ENCODE measurements around the gene UBA1. TPM values are rescaled to one million over a fixed set of nuclear protein-coding genes. Genes with fewer than 3 reads are reported as not detected.

Gene UBA1
- total and polyA plus RNA-seq, 2 of the 13 experiments (the other 11 are each of a cell fraction or from before 2014, with no cell fraction given) = 93.3 to 129 TPM

GRCh38 chrX:47162927-47163583, 30.6 kb upstream of the UBA1 start:
- no peaks in the 10 kb centered on the region for H4K20me1 ChIP-seq (ENCODE audit: insufficient read depth, low read length)
- DNase-seq (ENCODE audit: low spot score) = no peak
- peaks cover 41% of the 10 kb centered on the region for H3K79me2 ChIP-seq (ENCODE audit: insufficient read depth, low read length)
- no peak overlapping the region for H3K9ac ChIP-seq (ENCODE audit: insufficient read depth, low read depth, low read length)
- no peak overlapping the region for H3K4me2 ChIP-seq (ENCODE audit: low read depth, low read length)
- no peaks in the 10 kb centered on the region for H3K36me3 ChIP-seq (replicated peaks in 1 of 2; ENCODE audit: control insufficient read depth in 1 of 2, insufficient read depth in 2 of 2, low read length in 2 of 2)
- 95% methylated on average over 5 of the region's 5 CpGs for WGBS (ENCODE audit: low lambda C conversion rate)
- H3K9me3 ChIP-seq (ENCODE audit: low read length) = no peaks in the 10 kb centered on the region
- no peaks in the 10 kb centered on the region for H3K27me3 ChIP-seq (ENCODE audit: control insufficient read depth in 1 of 2, insufficient read depth in 2 of 2, low read length in 2 of 2)
- in situ Hi-C loops (cut with HindIII; ENCODE audit: extremely low pct_ligation_motif_present, low pct_unique_long_range_greater_than_20kb) = no loop called here
- H3K4me1 ChIP-seq (ENCODE audit: insufficient read depth, low read length) = peaks cover 36% of the 10 kb centered on the region
- CTCF ChIA-PET (ENCODE audit: low intra/inter-chr PET ratio, low total read pairs) = no interaction called here
- no peak overlapping the region for H3K4me3 ChIP-seq (replicated peaks in 1 of 3; ENCODE audit: insufficient read depth in 1 of 3, low read depth in 2 of 3, low read length in 3 of 3)
- intact Hi-C loops (cut with micrococcal nuclease; ENCODE audit: unreplicated experiment) = no loop called here
- no peak overlapping the region for H2AFZ ChIP-seq (ENCODE audit: low read length)
- POLR2A ChIA-PET = no interaction called here
- no peak for TF ChIP-seq ZNF607 (CRISPR knock-in tag; IDR thresholded peaks at IDR 0.05; ENCODE audit: borderline replicate concordance)
- TF ChIP-seq ZNF652 (CRISPR knock-in tag; IDR thresholded peaks at IDR 0.05; ENCODE audit: borderline replicate concordance, low read depth) = no peak
- no peak for TF ChIP-seq ZSCAN29 (CRISPR knock-in tag; conservative IDR thresholded peaks at IDR 0.05)
- no peak for TF ChIP-seq NBN (conservative IDR thresholded peaks at IDR 0.05)
- H3K27ac ChIP-seq (ENCODE audit: extremely low read length, insufficient read depth, low read length) = peak overlapping the region; percentile 71
- no TSS peak for BruUV-seq (replicated peaks)
- FAIRE-seq = no peak
- no peak for ATAC-seq

GRCh38 chrX:47164420-47164819, 29.2 kb upstream of the UBA1 start:
- intact Hi-C loops (cut with micrococcal nuclease; ENCODE audit: unreplicated experiment) = no loop called here
- no peak overlapping the region for H3K9ac ChIP-seq (ENCODE audit: insufficient read depth, low read depth, low read length)
- H3K36me3 ChIP-seq (replicated peaks in 1 of 2; ENCODE audit: control insufficient read depth in 1 of 2, insufficient read depth in 2 of 2, low read length in 2 of 2) = no peaks in the 10 kb centered on the region; a peak in 1 of 5 replicates
- no peak for TF ChIP-seq ZNF607 (CRISPR knock-in tag; IDR thresholded peaks at IDR 0.05; ENCODE audit: borderline replicate concordance)
- no peak for TF ChIP-seq GLI4 (CRISPR knock-in tag; IDR thresholded peaks at IDR 0.05; ENCODE audit: borderline replicate concordance)
- no peak for TF ChIP-seq ATF7-NPFF (CRISPR knock-in tag; IDR thresholded peaks at IDR 0.05; ENCODE audit: low read depth)
- no peak for TF ChIP-seq POLR2AphosphoS2 (IDR thresholded peaks at IDR 0.05; ENCODE audit: low read depth, low read length)
- TF ChIP-seq MZF1 (CRISPR knock-in tag; IDR thresholded peaks at IDR 0.05; ENCODE audit: borderline replicate concordance) = no peak
- TF ChIP-seq ZNF597 (CRISPR knock-in tag; IDR thresholded peaks at IDR 0.05) = no peak
- TF ChIP-seq GATAD2A (CRISPR knock-in tag; IDR thresholded peaks at IDR 0.05) = no peak
- TF ChIP-seq MYPOP (CRISPR knock-in tag; IDR thresholded peaks at IDR 0.05) = no peak
- TF ChIP-seq ZNF235 (CRISPR knock-in tag; IDR thresholded peaks at IDR 0.05; ENCODE audit: borderline replicate concordance) = no peak
- no peak for TF ChIP-seq NFE2L2 (IDR thresholded peaks at IDR 0.05; ENCODE audit: low read length)
- no peak for TF ChIP-seq PHF21A (CRISPR knock-in tag; IDR thresholded peaks at IDR 0.05)
- no peak for TF ChIP-seq ZSCAN30 (CRISPR knock-in tag; IDR thresholded peaks at IDR 0.05)
- H3K79me2 ChIP-seq (ENCODE audit: insufficient read depth, low read length) = peaks cover 36% of the 10 kb centered on the region
- no peak overlapping the region for H3K4me2 ChIP-seq (ENCODE audit: low read depth, low read length)
- BruUV-seq (replicated peaks) = no TSS peak
- 98% methylated on average over 3 of the region's 3 CpGs for WGBS (ENCODE audit: low lambda C conversion rate)
- H4K20me1 ChIP-seq (ENCODE audit: insufficient read depth, low read length) = no peaks in the 10 kb centered on the region
- no peaks in the 10 kb centered on the region for H3K9me3 ChIP-seq (ENCODE audit: low read length)
- in situ Hi-C loops (cut with HindIII; ENCODE audit: extremely low pct_ligation_motif_present, low pct_unique_long_range_greater_than_20kb) = no loop called here
- FAIRE-seq = no peak
- H2AFZ ChIP-seq (ENCODE audit: low read length) = no peak overlapping the region
- H3K27me3 ChIP-seq (ENCODE audit: control insufficient read depth in 1 of 2, insufficient read depth in 2 of 2, low read length in 2 of 2) = no peaks in the 10 kb centered on the region
- no peak overlapping the region for H3K4me3 ChIP-seq (replicated peaks in 1 of 3; ENCODE audit: insufficient read depth in 1 of 3, low read depth in 2 of 3, low read length in 3 of 3)
- DNase-seq (ENCODE audit: low spot score) = no peak
- H3K4me1 ChIP-seq (ENCODE audit: insufficient read depth, low read length) = peaks cover 36% of the 10 kb centered on the region
- ChIA-PET POLR2A (no interaction called here), CTCF (ENCODE audit: low intra/inter-chr PET ratio, low total read pairs) (no interaction called here)
- ATAC-seq = no peak
- no peak overlapping the region for H3K27ac ChIP-seq (ENCODE audit: extremely low read length, insufficient read depth, low read length)
